Renal cortical epithelial cell (primary cell): ENCODE results near the gene CDH16. TPM values are rescaled to one million over a fixed set of nuclear protein-coding genes. Genes with fewer than 3 reads are reported as not detected.
"Not testable (repeated sequence)": the region's sequence is repeated elsewhere in the genome, so short reads cannot be mapped to it uniquely, and the experiment has no call there.

Experiments used
- DNase-seq: peaks from one replicate; pipeline ENCODE4 v3.0.0-alpha.2; 2011; ENCODE audit warnings: low read depth
- total RNA-seq: library from RNA; depleted of rRNA; stranded (reverse); fragments of >200 nt; gene quantifications from 2 replicates; pipeline ENCODE4 v1.2.3, GENCODE V29; 2014

CDH16 gene, protein sequence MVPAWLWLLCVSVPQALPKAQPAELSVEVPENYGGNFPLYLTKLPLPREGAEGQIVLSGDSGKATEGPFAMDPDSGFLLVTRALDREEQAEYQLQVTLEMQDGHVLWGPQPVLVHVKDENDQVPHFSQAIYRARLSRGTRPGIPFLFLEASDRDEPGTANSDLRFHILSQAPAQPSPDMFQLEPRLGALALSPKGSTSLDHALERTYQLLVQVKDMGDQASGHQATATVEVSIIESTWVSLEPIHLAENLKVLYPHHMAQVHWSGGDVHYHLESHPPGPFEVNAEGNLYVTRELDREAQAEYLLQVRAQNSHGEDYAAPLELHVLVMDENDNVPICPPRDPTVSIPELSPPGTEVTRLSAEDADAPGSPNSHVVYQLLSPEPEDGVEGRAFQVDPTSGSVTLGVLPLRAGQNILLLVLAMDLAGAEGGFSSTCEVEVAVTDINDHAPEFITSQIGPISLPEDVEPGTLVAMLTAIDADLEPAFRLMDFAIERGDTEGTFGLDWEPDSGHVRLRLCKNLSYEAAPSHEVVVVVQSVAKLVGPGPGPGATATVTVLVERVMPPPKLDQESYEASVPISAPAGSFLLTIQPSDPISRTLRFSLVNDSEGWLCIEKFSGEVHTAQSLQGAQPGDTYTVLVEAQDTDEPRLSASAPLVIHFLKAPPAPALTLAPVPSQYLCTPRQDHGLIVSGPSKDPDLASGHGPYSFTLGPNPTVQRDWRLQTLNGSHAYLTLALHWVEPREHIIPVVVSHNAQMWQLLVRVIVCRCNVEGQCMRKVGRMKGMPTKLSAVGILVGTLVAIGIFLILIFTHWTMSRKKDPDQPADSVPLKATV
- total RNA-seq: 7.8 and 414 TPM in 2 replicates

DNA sequence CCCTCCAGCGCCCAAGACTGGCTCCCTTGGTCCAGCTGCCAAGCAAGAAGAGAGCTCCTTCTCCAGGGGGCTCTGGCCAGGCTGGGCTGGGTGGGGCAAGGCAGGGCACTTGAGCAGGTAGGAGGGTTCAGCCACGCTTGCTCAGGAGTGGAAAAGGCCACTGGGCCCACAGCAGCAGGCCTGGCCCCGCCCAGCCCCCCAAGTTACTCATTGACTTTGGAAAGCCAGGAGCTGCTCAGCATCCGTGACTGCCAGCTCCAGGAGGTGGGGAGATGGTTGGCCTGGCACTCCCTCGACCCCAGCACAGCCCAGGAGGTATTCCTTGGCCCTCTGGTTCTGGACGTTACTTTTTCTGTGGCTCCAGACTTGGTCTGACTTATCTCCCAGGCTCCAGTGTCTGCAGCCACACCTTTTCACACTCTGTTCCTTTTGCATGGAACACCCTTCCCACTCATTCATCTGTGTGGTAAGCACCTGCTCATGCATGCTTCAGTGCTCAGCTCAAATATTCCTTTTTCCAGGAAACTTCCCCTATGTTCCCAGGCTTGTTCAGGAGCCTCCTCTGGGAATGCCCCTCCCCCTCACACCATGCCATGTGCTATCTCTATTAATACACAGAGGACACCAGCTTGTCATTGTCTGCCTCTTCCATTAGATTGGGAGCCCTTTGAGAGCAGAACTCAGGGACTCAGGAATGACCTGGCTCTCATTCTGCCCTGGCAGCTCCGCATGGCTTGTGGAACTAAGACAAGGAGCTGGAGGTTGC, at the start of gene CDH16:
CDH16 (minus strand) TSS at position 83 of the 766 bp plus-strand sequence. CDS start 820 bp downstream, outside the sequence.
- DNase-seq: peak; percentile 98

DNA sequence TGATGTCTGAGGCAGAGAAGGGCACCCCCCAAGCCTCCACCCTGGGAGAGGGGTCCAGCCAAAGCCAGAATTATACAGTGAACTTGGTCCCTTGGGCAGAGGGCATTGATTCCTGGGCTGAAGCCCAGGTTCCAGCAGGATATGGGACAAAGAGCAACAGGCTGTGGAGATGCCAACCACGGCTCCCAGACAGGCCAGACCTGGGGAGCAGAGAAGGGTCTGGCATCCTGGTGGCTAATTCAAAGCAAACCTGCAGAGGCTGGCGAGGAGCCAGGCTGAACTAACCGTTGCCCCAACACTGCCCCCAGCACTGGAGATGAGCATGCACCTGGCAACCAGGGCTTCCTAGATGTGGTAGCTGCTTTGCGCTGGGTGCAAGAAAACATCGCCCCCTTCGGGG, 45.4 kb upstream of the CDH16 start:
- no peak for DNase-seq

DNA sequence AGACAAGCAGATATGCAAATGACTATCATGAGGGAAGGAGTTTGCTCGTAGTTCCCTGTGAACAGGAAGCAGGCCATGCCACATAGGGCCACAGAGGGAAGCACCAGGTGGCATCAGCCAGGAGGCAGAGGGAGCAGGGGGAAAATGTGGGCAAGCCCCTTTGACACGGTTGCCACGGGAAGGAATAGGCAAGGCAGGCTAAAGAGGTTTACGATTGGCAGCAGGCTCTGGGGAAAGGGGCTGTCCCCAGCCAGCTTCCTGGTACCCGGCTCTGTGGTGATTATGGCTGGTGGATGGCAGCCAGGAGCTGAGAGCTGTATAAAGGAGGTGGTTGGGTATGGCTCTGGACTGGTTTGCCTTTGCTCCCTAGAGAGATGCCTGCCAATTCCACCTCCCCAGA, 43.2 kb upstream of the CDH16 start:
- no peak for DNase-seq

DNA sequence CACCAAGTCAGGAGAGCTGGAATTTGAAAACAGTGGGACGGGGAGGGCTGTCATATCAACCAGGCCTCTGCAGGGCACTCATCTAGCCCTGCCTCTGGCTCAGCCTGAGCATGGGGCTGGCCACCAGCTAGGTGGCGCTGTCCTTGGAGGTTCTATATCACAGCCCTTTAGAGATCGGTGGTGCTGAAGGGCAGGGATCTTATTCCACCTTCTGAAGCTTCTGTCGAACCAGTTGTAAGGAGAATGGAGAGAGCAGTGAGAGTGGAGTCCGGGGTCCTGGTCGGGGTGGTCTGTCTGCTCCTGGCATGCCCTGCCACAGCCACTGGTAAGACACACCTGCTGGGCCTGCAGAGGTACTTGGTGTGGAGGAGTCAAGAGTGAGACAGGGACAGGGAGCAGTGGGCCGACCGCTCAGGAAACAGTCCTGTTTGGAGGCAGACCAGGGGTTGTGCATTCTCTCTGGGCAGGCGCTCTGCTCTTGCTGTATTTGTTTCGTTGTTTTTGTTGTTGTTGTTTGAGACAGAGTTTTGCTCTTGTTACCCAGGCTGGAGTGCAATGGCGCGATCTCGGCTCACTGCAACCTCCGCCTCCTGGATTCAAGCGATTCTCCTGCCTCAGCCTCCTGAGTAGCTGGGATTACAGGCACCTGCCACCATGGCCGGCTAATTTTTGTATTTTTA, 42.5 kb upstream of the CDH16 start, which contains the start of gene CES3:
CES3 (plus strand) TSS at position 202 of the 680 bp plus-strand sequence; CDS start at position 244, 42 bp downstream.
- DNase-seq: peak; percentile 68

DNA sequence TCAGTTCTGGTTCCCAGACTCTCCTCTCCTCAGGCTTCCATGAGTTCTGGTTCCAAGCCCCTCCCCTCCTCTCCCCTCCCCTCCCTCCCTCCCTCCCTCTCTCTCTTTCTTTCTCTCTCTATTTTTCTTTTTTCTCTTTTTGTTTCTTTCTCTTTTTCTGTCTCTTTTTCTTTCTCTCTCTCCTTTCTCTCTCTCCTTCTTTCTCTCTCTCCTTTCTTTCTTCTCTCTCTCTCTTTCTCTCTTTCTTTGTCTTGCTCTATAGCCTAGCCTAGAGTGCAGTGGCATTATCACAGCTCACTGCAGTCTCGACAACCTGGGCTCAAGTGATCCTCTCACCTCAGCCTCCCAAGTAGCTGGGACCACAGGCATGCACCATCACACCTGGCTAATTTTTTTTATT, 41.6 kb upstream of the CDH16 start:
- no peak for DNase-seq

DNA sequence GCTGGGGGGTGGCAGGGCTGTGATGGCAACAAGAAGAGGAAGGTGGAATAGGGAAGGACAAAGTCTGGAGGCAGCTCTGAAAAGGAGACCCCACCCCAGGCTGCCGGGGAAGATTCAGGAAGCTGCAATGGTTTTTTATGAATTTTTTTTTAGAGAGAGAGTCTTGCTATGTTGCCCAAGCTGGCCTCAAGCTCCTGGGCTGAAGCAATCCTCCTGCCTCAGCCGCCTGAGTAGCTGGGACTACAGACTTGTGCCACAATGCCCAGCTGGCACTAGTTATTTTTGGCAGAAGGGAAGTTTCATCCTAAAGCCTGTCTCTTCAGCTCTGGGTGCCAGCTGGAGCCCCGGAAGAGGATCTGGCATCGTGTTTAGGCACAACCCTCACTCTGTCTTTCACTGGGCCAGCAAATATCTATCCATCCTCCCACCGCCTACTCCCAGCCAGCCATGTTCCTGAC, 41.0 kb upstream of the CDH16 start:
- no peak for DNase-seq

DNA sequence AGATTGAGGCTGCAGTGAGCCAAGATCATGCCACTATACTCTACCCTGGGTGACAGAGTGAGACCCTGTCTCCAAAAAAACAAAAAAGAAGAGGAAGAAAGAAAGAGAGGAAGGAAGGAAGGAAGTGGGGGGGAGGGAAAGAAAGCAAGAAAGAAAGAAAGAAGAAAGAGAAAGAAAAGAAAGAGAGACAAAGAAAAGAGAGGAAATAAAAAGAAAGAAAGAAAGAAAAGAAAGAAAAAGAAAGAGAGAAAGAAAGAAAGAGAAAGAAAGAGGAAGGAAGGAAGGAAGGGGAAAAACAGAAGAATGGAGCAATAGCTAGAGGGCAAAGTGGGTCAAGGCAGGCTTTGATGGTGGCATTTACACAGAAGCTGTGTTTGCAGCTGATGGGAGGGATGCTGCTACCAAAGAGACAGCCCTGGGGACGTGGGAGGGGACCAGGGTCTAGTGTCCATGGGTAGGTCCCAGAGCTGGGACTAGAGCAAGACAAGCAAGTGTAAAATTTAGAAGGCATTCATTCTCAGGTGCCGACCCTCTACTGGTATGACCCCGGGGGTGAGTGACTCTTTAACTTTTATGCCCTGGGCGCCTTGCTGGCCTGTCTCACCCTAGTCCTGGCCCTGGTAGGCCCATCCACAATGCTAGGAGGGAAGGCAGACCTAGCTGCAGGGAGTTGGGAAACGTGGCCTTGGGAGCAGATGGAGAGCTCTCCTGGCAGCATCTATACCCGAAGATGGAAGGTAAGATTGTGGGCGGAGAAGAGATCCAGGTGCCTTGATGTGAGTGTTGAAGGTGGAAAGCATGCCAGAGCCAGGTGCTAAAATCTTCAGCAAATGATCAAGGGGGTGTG, 40.4 kb upstream of the CDH16 start:
- no peak for DNase-seq

DNA sequence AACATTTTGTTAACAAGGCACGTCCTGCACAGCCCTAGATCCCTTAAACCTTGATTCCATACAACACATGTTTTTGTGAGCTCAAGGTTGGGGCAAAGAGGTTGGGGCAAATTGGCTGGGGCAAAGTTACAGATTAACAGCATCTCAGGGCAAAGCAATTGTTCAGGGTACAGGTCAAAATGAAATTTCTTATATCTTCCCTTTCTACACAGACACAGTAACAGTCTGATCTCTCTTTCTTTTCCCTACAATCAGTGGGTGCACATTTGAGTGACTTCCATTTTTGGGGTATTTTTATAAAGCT, 37.4 kb upstream of the CDH16 start:
- DNase-seq: not testable (repeated sequence)

DNA sequence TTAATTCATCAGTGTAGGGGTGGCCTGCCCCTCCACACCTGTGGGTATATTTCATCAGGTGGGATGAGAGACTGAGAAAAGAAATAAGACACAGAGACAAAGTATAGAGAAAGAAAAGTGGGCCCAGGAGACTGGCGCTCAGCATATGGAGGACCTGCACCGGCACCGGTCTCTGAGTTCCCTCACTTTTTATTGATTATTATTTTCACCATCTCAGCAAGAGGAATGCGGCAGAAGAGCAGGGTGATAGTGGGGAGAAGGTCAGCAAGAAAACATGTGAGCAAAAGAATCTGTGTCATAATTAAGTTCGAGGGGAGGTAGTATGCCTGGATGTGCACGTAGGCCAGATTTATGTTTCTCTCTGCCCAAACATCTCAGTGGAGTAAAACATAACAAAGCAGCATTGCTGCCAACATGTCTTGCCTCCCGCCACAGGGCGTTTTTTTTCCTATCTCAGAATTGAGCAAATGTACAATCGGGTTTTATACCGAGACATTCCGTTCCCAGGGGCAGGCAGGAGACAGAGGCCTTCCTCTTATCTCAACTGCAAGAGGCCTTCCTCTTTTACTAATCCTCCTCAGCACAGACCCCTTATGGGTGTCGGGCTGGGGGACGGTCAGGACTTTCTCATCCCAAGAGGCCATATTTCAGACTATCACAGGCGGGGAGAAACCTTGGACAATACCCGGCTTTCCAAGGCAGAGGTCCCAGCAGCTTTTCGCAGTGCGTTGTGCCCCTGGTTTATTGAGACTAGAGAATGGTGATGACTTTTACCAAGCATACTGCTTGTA, 36.9 kb upstream of the CDH16 start:
- not testable (repeated sequence) for DNase-seq

DNA sequence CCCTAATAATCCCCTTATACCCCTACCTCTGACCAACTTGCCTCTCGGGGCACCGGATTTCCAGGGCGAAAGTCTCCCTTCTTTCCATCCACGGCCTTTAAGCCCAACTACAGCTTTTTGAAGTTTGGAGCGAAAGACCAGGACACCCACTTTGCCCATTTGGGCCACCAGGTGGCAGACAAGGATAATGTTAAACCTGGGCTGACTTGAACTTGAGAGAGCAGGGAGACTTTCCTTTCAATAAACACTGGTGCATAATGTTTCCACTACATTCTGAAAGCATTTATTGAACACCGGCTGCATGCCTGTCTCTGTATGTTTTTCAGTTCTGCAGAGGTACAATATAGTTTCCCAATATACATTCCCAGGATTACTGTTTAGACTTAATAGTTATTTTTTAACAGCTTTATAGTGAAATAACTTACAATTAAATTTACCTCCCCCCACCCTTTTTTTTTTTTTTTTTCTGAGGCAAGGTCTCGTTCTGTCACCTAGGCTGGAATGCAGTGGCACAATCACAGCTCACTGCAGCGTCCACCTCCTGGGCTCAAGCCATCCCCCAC, 35.5 kb upstream of the CDH16 start:
- DNase-seq: peak; percentile 68

DNA sequence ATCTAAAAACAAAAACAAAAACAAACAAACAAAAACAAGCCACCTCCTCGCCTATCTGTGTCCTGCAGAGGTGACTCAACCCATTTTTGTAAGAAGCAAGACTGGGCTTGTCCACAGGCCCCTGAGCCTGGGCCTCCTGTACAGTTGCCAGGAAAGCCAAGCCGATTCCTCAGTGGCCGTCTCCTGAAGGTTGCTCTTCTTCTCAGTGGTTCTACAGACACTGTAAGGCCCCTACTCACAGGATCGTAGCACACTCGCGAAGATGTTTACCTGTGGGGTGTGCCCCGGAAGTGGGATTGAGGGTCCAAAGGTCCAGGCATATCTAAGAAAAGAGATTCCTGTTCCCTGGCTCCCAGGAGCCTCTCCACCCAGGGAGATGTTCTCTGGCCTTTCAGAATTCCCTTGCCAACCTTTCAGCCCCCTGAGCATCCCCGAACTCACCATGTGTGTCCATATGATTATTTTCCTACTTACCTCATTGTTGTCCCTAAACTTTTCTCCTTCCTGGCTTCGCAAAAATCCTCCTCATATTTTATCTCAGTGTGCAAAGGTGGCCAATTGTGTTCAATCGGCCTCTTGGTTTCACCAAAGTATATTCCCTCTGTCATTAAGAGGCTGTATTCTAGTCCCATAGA, 34.9 kb upstream of the CDH16 start:
- DNase-seq: no peak

DNA sequence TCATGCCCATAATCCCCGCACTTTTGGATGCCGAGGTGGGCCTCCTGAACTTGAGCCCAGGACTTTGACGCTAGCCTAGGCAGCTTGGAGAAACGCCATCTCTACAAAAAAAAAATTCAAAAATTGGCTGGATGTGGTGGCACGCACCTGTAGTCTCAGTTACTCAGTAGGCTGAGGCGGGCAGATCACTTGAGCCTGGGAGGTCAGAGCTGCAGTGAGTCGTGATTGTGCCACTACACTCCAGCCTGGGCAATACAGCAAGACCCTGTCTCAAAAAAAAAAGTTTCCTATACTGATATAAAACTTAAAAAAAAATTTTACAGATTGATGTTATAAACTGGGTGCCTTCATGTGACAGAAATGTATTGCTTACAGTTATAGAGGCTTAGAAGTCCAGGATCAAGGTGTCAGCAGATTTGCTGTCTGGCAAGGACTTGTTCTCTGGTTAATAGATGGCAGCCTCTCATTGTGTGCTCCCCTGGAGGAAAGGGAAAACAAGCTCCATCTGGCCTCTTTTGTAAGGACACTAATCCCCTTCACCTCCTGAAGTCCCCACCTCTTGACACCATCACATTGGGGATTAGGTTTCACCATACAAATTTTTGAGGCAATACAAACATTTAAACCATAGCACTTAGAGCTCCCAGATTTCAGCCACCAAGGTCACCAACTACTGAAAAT, 33.9 kb upstream of the CDH16 start:
- DNase-seq: no peak

DNA sequence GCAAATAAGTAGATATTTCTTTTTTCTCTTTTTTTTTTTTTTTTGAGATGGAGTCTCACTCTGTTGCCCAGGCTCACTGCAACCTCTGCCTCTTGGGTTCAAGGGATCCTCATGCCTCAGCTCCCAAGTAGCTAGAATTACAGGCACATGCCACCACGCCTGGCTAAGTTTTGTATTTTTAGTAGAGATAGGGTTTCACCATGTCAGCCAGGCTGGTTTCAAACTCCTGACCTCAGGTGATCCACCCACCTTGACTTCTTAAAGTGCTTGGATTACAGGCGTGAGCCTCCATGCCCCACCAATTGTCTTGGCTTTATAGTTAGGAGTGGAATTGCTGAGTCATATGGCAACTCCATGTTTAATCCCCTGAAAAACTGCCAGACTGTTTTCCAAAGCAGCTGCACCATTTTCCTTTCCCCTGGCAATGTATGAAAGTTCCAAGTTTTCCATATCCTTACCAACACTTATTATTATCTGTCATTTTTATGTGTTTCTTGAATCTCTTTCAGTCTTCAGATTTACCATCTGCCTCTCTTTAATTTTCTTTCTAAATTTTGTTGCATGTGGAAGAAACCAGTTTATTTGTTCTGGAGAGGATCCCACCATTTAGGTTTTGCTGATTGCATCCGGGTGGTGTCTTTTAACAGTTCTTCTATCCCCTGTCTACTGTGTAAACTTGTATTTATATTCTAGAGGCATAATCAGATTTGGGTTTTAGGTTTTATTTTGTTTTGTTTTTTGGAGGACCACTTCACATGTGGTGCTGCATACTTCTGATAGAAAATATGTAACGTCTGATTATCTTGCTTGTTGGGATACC, 32.5 kb upstream of the CDH16 start:
- DNase-seq: peak; percentile 42

DNA sequence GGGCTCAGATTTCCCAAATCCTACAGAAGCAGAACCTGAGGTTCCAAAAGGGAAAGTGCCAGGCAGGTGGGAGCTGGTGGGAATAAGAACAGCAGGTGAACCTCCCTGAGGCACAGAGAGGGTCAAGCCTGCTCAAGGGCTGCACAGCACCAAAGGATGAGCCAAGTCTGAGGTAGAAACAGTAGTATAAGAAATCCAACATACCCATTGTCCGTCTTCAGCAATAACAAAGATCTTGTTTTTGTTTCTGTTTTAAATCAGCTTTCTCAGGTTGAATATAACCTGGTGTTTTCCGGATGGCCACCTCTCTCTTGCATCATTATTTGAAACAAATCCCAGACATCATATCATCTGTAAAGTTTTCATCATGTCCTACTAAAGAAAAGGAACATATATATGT, 31.8 kb upstream of the CDH16 start:
- DNase-seq: peak; percentile 17

DNA sequence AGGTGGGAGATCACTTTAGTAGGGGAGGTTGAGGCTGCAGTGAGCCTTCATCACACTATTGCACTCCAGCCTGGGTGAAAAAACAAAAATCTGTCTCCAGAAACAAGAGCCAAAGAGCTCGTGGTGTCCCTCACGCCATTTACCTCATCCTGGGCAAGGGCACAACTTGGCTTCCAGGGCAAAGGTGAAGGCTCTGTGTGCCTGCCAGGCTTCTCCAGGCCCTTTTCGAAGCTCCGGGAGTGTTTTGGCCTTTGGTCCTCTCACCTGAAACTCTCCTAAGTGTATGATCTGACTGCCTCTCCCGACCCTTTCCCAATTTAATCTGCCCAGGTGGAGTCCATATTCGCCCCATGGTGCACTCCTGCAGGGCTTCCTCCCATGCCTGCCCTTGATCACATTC, 30.8 kb upstream of the CDH16 start:
- no peak for DNase-seq

DNA sequence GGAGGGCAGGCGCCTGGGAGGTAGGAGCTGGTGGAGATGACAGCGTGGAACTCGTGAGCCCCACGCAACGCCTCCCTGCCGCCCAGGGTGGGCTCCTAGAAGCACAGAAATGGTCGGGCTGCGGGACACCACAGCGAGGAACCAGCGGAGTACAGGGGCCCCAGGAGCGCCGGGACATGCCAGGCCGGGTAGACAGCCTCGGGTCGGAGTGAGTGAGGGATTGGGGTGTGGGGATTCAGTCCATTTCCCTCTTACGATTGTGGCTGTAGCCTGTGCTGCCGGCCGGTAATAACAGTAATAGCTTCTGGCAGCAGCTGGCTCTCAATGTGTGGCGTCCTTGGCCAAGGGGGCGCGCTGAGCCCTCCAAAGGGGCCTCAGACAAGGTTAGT, 30.1 kb upstream of the CDH16 start:
- no peak for DNase-seq

DNA sequence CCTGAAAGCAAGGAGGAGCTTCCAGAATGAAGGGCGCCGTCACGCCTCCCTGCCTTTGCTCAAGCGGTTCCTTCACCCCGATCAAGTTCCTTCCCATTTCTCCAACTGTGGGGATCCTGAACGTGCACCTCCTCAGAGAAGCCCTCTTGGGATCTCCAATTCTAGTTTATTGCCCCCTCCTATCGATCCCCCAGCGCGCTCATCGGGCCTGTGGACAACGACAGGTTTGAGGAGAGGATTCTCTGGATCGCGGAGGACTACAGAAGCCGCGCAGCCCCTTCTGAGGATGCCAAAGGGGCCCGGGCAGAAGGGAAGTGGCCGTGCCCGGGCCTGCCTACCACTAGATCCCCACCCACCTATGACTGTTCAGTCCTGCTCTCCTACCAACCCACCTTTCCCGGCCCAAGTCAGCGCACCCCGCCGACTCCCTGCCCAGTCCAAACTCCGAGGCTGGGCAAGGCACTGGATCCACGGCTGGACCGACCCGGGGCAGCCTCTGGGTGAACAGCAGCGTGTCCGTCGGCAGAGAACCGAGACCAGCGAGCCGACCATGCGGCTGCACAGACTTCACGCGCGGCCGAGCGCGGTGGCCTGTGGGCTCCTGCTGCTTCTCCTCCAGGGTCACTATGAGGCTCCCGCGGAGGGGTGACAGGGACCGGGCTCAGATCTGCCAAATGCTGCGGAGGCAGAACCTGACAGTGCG, 29.6 kb upstream of the CDH16 start:
- DNase-seq: no peak
